ENCODE results near the gene CRAT. TPM values are rescaled to one million over a fixed set of nuclear protein-coding genes. Genes with fewer than 3 reads are reported as not detected.

CRAT gene
- polyA plus RNA-seq, 3 donors = 51.4 to 74.8 (median 52.2) TPM

DNA sequence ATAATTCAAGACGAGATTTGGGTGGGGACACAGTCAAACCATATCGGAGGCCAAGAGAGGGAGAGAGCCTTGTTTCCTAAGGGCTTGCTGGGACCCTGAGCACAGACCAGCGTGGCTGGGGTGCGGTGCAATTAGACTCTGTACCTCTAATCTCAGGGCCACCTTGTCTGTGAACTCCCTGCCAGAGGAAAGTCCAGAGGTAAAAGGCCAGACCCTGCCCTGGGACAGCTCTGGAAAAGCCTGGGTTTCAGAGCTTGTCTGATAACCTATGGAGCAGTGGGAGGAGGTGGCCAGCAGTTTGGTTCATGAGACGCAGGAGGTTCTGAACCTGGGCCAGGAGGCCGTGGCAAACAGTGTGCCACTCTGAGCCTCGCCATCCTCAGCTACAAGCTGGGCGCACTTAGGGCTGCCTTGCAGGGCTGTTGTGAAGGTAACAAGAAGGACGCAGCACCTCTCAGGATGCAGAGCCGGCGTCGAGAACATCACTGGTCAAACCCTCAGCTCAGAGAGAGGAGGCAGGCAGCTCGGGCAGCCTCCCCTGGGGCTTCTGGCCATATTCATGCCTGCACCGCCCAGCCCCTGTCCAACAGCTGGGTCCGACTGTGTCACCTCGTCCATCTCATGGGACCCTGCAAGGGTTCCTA, 34.5 kb downstream of the CRAT start:
- no peak overlapping the region for H3K27ac ChIP-seq (ENCODE audit: low read depth, low read length)
- 78 to 89% (median 84%) methylated on average over 16 of the region's 16 CpGs for WGBS, 3 donors

DNA sequence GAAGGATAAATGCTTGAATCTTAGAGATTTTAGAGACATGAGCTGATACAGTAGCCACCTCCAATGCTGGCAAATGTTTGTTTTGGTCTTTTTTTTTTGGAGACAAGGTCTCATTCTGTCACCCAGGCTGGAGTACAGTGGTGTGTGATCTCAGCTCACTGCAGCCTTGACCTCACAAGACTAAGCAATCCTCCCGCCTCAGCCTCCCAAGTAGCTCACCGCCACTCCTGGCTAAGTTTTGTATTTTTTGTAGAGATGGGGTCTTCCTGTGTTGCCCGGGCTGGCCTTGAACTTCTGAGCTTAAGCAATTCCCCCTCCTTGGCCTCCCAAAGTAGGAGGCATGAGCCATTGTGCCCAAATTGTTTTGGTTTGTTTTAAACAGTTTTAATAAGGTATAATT, 36.5 kb downstream of the CRAT start:
- 84 to 87% (median 86%) methylated on average over 3 of the region's 3 CpGs for WGBS, 3 donors
- H3K27ac ChIP-seq (ENCODE audit: low read depth, low read length) = no peak overlapping the region

DNA sequence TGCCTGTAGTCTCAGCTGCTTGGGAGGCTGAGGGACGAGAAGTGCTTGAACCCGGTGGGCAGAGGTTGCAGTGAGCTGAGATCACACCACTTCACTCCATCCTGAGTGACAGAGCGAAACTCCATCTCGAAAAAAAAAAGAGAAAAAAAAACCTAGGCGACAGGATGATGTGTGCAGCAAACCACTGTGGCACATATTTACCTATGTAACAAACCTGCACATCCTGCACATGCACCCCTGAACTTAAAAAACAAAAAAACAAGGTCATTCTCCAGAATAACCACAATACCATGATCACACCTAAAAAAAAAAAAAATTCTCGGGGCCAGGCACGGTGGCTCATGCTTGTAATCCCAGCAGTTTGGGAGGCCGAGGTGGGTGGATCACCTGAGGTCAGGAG, 37.2 kb downstream of the CRAT start:
- WGBS, 3 donors = 82 to 89% (median 89%) methylated on average over 8 of the region's 8 CpGs

DNA sequence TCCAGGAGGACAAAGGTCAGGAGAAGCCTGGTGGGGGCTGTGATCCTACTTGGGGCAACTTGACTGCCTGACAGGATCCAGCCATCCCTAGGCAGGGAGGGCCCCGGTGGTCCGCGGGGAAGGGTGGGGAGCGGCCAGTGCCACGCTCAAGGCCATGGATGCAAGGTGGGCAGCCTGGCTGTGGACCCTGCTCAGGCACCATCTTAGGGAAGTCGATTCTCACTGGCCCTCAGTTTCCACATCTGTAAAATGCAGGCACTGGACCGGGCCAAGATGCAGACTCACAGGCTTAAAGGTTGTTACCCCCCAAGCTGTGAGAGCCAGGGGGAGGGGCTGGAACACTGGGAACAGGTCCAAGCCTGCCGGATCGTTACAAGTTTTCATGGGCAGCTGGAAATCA, 38.4 kb downstream of the CRAT start:
- no peak overlapping the region for H3K27ac ChIP-seq (ENCODE audit: low read depth, low read length)
- 61 to 74% (median 66%) methylated on average over 9 of the region's 9 CpGs for WGBS, 3 donors

More for the DNA sequence above, 37.2 kb downstream of the CRAT start:
- H3K27ac ChIP-seq (ENCODE audit: low read depth, low read length) = no peak overlapping the region

DNA sequence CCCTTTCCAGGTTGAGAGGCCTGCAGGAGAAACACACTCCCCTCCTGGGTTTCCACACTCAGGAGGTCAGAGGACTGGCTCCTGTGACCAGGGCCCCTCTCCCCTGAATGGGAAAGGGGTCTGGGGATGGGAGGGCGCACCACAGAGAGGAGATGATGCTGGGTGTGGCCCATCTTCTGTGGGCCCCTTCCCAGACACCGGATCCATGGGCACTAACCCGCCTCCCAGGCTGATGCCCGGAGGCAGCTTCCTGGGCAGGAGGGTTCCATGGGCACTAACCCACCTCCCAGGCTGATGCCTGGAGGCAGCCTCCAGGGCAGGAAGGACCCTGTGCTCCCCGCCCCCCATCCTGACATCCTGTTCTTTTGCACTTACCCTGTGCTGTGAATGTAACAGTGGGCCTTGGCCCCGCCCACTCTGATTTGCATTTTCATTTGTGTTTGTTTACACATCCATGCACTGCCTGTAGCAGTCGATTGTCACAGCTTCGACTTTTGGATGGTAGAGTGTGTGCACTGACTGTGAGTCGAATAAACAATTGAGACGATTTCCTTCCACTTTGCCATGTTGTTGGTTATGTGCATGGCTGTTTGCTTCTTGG, 39.0 kb downstream of the CRAT start:
- 64 to 70% (median 66%) methylated on average over 10 of the region's 10 CpGs for WGBS, 3 donors
- H3K27ac ChIP-seq (ENCODE audit: low read depth, low read length) = no peak overlapping the region

DNA sequence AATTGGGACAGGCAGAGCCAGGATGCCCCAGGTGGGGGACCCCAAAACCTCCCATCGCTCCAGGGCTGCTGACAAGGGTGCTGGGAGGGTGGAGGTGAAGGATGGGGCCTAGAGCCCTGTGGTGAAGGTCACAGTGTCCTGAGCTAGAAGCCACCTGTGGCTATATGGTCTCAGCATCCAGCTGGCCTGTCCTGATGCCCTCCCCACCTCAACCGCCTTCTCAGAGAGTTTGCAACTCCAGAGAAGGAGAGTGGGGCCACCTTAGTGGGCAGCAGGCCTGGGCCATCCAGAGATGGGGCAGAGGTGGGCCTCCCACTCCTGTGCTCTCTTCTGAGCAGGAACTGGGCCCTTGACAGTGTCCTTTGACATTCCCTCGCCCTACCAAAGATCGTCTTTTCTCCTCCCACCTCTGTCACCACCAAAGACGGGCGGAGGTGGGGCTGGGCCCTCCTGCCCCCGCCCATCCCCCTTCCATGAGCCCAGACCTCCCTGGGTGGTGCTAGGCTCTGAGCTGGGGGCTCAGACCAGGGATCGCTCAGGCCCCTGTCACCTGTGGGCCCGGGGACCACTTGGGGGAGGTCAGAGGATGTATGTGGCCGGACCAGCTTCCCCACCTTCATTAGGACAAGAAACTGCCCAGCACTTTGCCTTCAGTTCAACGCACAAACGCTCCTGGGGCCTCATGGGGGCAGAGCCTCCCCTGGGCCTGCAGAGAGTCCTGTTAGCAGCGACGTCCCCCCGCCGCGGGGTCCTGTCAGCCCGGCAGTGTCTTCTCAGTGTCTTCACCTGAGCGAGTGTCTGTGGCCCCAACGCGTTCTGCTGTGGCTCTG, 39.7 kb downstream of the CRAT start:
- H3K27ac ChIP-seq (ENCODE audit: low read depth, low read length) = no peak overlapping the region
- 77 to 80% (median 79%) methylated on average over 19 to 21 of the region's 21 CpGs for WGBS, 3 donors

DNA sequence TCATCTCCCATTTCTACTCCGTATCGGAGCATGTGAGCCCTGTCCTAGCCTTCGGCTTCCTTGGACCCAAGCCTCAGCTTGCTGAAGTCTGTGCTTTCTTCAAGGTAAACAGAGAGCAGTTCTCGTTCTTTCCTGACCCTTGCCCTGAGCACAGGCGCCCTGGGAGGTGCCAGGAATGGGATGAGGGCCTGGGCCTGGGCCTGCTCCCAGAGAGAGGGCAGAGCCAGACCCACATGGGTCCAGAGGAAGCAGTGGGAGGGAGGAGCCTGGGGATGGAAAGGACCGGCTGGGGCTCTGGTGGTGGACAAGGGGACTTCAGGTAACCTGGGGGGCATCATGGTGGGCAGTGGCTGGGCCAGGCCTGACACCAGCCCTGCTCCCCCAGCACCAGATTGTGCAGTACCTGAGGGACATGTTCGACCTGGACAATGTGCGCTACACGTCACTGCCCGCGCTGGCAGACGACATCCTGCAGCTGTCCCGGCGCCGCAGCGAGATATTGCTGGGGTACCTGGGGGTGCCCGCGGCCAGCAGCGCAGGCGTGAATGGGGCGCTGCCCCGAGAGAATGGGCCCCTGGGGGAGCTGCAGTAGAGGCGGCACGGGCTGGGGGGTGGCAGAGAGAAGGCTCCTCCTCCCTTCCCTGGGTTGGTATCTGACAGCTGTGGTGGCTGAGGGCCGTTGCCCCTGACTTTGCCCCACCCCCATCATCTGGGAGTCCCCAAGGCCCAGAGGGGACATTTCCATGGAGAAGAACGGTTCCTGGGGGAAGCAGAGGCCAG, 40.5 kb downstream of the CRAT start:
- H3K27ac ChIP-seq (ENCODE audit: low read depth, low read length) = no peak overlapping the region
- WGBS, 3 donors = 75 to 84% (median 78%) methylated on average over 26 of the region's 26 CpGs

DNA sequence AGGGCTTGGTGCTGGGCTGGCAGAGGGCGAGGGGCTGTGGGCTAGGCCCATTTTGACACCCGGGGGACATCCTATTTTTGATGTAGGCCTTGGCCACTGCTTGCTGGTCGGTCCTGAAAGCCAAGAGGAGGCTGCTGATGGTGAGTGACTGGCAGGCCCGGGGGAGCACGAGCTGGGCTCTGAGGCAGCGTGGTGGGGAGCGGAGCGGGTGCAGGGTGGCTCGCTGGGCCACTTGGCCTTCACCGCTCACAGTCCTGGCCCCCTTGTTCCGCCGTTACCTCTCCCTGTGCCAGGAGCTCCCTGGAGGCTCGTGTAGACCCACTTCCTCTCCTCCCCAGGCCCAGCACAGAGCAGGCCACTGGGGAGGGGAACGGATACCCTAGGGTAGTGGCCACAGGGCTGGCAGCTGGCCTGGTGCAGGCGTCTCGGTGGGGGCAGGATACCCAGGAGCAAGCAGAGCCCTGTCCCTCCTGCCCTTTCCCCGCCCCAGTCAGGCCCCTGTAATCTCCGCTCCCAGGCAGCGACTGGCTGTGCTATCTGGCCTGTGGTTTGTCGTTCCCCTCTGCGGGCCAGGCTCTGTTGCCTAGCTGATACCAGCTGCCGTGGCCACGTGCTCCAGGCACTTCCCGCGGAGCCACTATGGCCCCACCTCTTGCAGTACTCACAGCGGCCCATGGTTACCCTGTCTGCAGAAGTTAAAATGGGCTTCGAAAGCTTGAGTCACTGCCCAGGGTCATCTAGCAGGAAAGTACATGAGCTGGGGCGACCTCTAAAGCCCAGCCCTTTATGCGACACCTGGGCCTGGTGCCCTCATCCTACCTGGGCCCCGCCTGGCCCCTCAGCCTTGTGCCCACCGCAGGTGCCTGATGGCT, 41.4 kb downstream of the CRAT start:
- no peak overlapping the region for H3K27ac ChIP-seq (ENCODE audit: low read depth, low read length)
- 53 to 73% (median 66%) methylated on average over 28 to 31 of the region's 31 CpGs for WGBS, 3 donors

DNA sequence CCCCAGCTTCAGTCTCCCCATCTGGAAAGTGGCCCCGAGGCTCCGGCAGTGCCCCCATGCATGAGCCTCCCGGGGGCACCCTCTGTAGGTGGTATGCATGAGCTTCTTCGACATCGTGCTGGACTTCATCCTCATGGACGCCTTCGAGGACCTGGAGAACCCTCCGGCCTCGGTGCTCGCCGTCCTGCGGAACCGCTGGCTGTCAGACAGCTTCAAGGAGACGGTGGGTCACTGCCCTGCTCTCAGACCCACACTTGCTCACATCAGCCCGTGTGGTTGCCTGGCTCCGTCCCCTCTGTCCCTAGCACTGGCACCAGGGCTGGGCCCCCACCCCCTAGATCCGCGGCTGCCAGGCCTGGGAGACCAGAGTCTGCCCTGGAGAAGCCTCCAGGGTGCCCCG, 42.5 kb downstream of the CRAT start:
- 90 to 93% (median 91%) methylated on average over 19 of the region's 19 CpGs for WGBS, 3 donors
- H3K27ac ChIP-seq (ENCODE audit: low read depth, low read length) = no peak overlapping the region

DNA sequence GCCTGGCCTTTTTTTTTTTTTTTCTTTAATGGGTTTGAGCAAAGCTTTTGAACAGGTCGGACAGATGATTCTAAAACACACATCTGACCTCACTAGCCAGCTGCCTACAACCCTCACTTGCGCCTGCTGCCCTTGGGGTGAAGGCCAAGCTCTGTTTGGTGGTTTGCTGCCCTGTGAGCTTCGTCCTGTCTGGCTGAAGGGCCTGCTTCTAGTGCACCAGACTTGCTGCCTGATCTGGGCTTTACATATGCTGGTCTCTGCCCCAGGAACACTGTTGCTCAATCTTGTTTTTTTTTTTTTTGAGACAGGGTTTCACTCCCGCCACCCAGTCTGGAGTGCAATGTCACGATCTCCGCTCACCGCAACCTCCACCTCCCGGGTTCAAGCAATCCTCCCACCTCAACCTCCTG, 46.1 kb downstream of the CRAT start:
- no peak overlapping the region for H3K27ac ChIP-seq (ENCODE audit: low read depth, low read length)
- 76 to 96% (median 78%) methylated on average over 8 of the region's 8 CpGs for WGBS, 3 donors

DNA sequence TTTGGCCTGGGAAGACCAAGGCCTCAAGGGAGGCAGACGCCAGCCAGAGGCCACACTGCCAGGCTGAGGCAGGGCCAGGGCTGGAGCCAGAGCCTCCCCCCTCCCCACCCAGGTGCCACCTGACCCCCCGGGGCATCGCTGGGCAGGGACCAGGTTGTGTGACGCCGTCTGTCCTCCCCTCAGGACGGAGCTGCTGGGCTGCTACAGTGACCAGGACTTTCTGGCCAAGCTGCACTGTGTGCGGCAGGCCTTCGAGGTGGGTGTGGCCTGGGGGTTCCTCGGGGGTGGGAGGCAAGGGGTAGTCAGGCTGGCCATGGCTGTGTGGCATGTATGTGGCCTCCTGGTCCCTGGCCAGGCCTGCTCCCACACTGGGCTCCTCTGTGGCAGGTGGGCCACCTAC, 47.5 kb downstream of the CRAT start:
- whole genome bisulfite sequencing, 3 donors = 87 to 95% (median 89%) methylated on average over 9 of the region's 9 CpGs

DNA sequence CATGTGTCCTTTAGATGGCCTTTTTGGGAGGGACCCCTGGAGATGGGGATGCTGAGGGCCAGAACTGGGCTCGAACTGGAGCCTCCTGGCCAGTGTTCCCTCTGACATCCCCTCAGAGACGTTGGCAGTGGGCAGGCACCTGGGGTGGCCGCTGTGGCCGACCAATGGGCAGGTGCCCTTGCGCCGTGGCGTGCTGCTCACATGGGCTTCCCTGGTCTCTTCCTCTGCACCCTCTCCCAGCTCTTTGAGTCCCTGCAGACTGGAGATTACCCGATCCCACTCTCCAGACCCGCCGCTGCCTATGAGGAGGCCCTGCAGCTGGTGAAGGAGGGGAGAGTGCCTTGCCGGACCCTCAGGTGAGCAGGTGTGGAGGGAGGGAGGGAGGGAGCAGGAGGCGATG, 49.6 kb downstream of the CRAT start:
- WGBS, 3 donors = 92 to 96% (median 94%) methylated on average over 10 to 12 of the region's 12 CpGs

More for the DNA sequence above, 47.5 kb downstream of the CRAT start:
- H3K27ac ChIP-seq (ENCODE audit: low read depth, low read length) = no peak overlapping the region

DNA sequence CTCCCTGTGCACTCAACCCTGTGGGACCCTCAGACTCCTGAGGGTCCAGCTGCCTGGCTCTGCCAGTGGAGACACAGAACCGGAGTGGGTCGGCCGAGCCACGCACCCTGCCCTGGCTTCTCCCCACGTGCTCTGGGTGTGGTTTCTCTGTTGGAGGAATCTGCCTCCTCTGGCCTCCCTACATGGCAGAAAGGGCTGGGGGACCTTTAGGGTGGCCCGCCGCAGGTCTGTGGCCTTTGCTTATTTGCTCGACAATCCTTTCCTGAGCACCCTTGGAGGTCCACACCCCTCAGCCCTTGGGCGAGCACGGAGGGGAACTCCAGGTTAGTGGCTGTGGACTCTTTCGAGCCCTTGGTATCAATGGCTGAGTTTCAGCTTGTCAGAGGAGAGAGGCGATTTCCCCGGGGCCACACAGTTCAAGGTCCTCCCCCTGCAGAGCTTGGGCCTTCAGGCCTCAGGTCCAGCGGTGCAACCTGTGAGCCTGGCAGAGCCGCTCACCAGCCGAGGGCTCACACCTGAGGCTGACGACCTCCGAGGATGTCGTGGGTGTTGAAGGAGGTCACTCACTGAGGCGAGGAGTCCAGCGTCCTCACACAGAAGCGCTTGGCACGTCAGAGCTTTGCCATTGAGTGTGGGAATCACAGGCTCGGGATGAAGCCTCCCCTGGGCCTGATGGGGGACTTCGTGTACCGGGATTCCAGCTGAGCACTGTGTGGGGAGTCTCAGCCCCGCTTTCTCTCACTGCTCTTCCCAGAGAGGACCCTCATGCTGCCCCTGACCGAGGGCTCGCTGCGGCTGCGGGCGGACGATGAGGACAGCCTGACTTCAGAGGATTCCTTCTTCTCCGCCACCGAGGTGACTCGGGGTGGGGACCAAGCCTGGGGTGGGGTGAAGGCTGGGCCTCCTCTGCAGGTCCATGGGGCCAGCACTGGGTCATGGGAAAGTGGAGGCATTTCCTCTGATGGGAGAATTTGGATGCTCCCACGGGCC, 50.5 kb downstream of the CRAT start:
- no peak overlapping the region for H3K27ac ChIP-seq (ENCODE audit: low read depth, low read length)
- WGBS, 3 donors = 93 to 95% (median 94%) methylated on average over 36 to 37 of the region's 37 CpGs

More for the DNA sequence above, 49.6 kb downstream of the CRAT start:
- H3K27ac ChIP-seq (ENCODE audit: low read depth, low read length) = no peak overlapping the region

DNA sequence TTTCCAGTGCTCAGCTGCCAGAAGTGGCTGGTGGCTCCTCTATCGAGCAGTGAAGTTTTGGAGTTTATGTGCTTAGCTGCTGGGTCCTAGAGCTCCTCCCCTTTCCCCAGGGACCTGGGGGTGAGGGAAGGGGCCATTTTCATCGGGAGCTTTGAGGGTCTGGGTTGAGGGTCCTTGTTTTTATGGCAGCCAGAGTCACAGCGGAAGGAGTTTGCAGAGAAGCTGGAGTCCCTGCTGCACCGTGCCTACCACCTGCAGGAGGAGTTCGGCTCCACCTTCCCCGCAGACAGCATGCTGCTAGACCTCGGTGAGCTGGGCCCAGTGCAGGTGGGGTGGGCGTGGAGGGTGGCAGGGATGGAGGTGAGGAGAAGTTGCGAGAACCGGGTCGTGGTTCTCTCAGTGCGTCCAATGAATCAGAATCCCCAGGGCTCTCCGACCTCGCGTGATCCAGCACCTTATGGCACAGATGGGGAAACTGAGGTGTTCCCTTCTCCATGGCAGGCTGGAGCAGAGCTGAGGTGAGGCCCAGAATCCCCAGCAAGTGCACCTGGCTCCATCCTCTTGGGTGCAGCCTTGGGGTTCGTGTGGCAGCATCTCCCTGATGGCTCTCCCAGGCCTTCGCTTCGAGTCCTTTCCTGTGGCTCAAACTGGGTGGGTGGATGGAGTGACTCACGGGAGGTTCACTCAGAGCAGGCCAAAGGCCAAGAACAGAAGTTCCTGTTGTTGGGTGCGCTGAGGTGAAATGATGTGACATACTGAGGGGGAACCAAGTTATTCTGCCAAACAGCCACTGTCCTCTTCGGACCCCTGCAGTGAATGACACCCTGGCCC, 51.4 kb downstream of the CRAT start:
- no peak overlapping the region for H3K27ac ChIP-seq (ENCODE audit: low read depth, low read length)
- 83 to 88% (median 88%) methylated on average over 21 of the region's 21 CpGs for WGBS, 3 donors

DNA sequence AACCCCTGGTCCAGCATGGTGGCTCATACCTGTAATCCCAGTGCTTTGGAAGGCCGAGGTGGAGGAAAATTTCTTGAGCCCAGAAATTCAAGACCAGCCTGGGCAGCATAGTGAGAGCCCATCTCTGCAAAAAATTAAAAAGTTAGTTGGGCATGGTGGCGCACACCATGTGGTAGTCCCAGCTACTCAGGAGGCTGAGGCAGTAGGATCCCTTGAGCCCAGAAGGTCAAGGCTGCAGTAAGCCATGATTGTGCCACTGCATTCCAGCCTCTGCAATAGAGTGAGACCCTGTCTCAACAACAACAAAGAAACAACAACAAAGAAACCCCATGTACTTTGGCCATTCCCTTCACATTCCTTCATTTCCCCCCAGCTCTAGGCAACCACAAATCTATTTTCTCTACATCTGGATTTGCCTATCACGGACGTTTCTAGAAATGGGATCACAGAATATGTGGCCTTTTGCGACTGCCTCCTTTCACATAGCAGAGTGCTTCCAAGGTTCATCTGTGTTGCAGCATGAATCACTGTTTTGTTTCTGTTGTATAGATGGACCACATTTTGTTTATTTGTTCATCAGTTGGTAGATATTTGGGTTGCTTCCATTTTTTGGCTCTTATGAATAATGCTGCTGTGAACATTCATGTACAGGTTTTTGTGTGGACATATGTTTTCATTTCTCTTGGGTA, 56.3 kb downstream of the CRAT start:
- no peak overlapping the region for H3K27ac ChIP-seq (ENCODE audit: low read depth, low read length)
- WGBS, 3 donors = 76 to 91% (median 89%) methylated on average over 5 of the region's 5 CpGs

All from adipose tissue (tissue), 3 donors.